GM19372 (cell line): ENCODE data around the gene LPCAT1.
"Not testable (repeated sequence)": the region's sequence is repeated elsewhere in the genome, so short reads cannot be mapped to it uniquely, and the experiment has no call there.

ENCODE experiments used
- ATAC-seq: cut with Tn5 transposase; IDR thresholded peaks from one replicate; pipeline ENCODE4 v1.9.1; 2021; ENCODE audit warnings: mild to moderate bottlenecking, low read depth, moderate library complexity; ENCODE audit not compliant: unreplicated experiment

The LPCAT1 gene

GRCh38 chr5:1468629-1469527 is 54.9 kb downstream of the LPCAT1 start:
- ATAC-seq: no peak

GRCh38 chr5:1468247-1468612 is 55.5 kb downstream of the LPCAT1 start:
- ATAC-seq: no peak

GRCh38 chr5:1467341-1468246 is 56.2 kb downstream of the LPCAT1 start:
- no peak for ATAC-seq

- no peak for ATAC-seq
These were observed 57.0 kb downstream of the LPCAT1 start for GRCh38 chr5:1466631-1467265.

GRCh38 chr5:1465966-1466471 is 57.7 kb downstream of the LPCAT1 start:
- no peak for ATAC-seq

- ATAC-seq: no peak
These were observed 58.6 kb downstream of the LPCAT1 start for GRCh38 chr5:1465117-1465516.

GRCh38 chr5:1464511-1464910 is 59.2 kb downstream of the LPCAT1 start:
- no peak for ATAC-seq

- ATAC-seq: no peak
These were observed 59.7 kb downstream of the LPCAT1 start for GRCh38 chr5:1464096-1464446.

GRCh38 chr5:1463326-1464095 is 60.2 kb downstream of the LPCAT1 start:
- ATAC-seq: no peak

GRCh38 chr5:1462358-1462757 is 61.4 kb downstream of the LPCAT1 start:
- no peak for ATAC-seq

- ATAC-seq: no peak
These were observed 62.4 kb downstream of the LPCAT1 start for GRCh38 chr5:1461396-1461795.

GRCh38 chr5:1460054-1460682 is 63.6 kb downstream of the LPCAT1 start:
- ATAC-seq: no peak

- ATAC-seq: not testable (repeated sequence)
These were observed 64.3 kb downstream of the LPCAT1 start for GRCh38 chr5:1459435-1459834.

- not testable (repeated sequence) for ATAC-seq
These were observed 67.5 kb downstream of the LPCAT1 start for GRCh38 chr5:1456110-1456881.

GRCh38 chr5:1453613-1454012 is 70.1 kb downstream of the LPCAT1 start:
- ATAC-seq: no peak

- no peak for ATAC-seq
These were observed 74.6 kb downstream of the LPCAT1 start for GRCh38 chr5:1449081-1449630.

GRCh38 chr5:1448511-1449011 is 75.2 kb downstream of the LPCAT1 start:
- no peak for ATAC-seq

GRCh38 chr5:1447671-1448361 is 75.9 kb downstream of the LPCAT1 start:
- no peak for ATAC-seq
